ENCODE measurements around the gene SVIL. TPM values are rescaled to one million over a fixed set of nuclear protein-coding genes. Genes with fewer than 3 reads are reported as not detected.
"Not testable (repeated sequence)": the region's sequence is repeated elsewhere in the genome, so short reads cannot be mapped to it uniquely, and the experiment has no call there.

SVIL gene
- total RNA-seq, 1 experiment from 2014 or later: 14.5 TPM

- not testable (repeated sequence) for H3K36me3 ChIP-seq (replicated peaks; ENCODE audit: control insufficient read depth, insufficient read depth, low read length); DNase-seq; H3K27me3 ChIP-seq (ENCODE audit: control insufficient read depth, insufficient read depth, low read length); H3K4me3 ChIP-seq (ENCODE audit: insufficient read depth, low read depth, low read length)
Measured at GRCh38 chr10:29574212-29575097, 60.3 kb downstream of the SVIL start.

DNA sequence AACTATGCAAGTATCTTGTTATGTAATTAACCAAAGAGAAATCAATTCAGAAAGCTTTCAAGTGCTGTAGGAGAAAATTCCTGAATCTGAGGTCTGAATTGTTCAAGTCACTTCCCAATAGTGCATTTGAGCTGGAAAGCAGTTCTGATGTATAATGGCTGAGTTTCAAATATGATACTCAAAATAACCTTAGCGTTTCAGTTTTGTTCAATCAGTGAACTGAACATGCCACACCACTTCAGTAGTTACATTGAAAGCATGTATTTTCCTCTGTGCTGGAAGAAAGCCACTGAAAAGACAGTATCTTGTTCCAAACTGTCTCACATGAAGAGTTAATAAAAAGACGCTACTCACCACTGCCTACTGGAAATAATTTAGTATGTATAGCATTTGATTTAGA lies 64.5 kb downstream of the SVIL start:
- not testable (repeated sequence) for H3K36me3 ChIP-seq (replicated peaks; ENCODE audit: control insufficient read depth, insufficient read depth, low read length); H3K27me3 ChIP-seq (ENCODE audit: control insufficient read depth, insufficient read depth, low read length); DNase-seq; H3K4me3 ChIP-seq (ENCODE audit: insufficient read depth, low read depth, low read length)

DNA sequence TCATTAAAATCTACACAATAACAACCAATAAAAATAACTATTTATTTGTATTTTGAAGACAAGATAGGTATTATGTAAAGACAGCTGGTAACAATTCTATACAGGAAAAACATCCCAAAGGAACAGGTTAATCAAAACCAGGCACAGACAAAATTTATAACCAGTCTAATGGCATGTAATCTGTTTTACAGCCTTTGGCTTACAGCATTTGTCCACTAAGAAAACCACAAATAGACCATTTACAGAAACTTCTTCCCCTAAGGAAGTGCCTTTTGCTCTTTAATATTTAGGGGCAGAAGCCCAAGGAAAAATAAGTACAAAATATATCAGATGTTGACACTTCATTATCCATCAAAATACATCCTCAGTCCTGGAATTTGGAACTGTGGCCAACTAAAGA lies 65.0 kb downstream of the SVIL start:
- no peaks in the 10 kb centered on the region for H3K36me3 ChIP-seq (replicated peaks; ENCODE audit: control insufficient read depth, insufficient read depth, low read length)
- H3K27me3 ChIP-seq (ENCODE audit: control insufficient read depth, insufficient read depth, low read length): no peaks in the 10 kb centered on the region
- no peak for DNase-seq
- no peak overlapping the region for H3K4me3 ChIP-seq (ENCODE audit: insufficient read depth, low read depth, low read length)

- no peak overlapping the region for H3K4me3 ChIP-seq (ENCODE audit: insufficient read depth, low read depth, low read length)
- no peak for DNase-seq
- no peaks in the 10 kb centered on the region for H3K36me3 ChIP-seq (replicated peaks; ENCODE audit: control insufficient read depth, insufficient read depth, low read length)
- no peaks in the 10 kb centered on the region for H3K27me3 ChIP-seq (ENCODE audit: control insufficient read depth, insufficient read depth, low read length)
Measured at GRCh38 chr10:29567003-29567402, 67.8 kb downstream of the SVIL start.

GRCh38 chr10:29566209-29566608 lies 68.6 kb downstream of the SVIL start:
- not testable (repeated sequence) for H3K36me3 ChIP-seq (replicated peaks; ENCODE audit: control insufficient read depth, insufficient read depth, low read length); DNase-seq; H3K27me3 ChIP-seq (ENCODE audit: control insufficient read depth, insufficient read depth, low read length); H3K4me3 ChIP-seq (ENCODE audit: insufficient read depth, low read depth, low read length)

GRCh38 chr10:29563420-29564035 lies 71.2 kb downstream of the SVIL start:
- no peak for DNase-seq
- H3K36me3 ChIP-seq (replicated peaks; ENCODE audit: control insufficient read depth, insufficient read depth, low read length): no peaks in the 10 kb centered on the region
- no peak overlapping the region for H3K4me3 ChIP-seq (ENCODE audit: insufficient read depth, low read depth, low read length)
- H3K27me3 ChIP-seq (ENCODE audit: control insufficient read depth, insufficient read depth, low read length): no peaks in the 10 kb centered on the region

DNA sequence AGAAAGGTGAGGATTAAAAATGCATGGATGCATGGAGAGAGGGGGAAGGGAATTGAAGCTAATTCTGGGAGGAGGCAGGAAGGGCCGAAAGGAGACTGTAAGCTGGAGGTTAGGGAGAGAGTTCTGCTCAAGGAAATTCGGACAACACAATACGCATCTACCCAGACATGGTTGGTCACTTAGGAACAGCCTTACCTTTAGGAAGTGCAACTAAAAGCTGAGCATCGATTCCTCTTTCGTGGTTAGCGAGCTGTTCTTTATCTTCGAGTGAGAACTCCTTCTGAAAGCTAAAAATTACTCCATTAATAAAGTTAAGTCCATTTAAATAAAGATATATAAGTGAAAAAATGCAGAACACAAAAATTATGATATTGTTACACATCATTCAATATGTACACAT lies 71.8 kb downstream of the SVIL start:
- not testable (repeated sequence) for H3K27me3 ChIP-seq (ENCODE audit: control insufficient read depth, insufficient read depth, low read length); H3K36me3 ChIP-seq (replicated peaks; ENCODE audit: control insufficient read depth, insufficient read depth, low read length); H3K4me3 ChIP-seq (ENCODE audit: insufficient read depth, low read depth, low read length); DNase-seq

DNA sequence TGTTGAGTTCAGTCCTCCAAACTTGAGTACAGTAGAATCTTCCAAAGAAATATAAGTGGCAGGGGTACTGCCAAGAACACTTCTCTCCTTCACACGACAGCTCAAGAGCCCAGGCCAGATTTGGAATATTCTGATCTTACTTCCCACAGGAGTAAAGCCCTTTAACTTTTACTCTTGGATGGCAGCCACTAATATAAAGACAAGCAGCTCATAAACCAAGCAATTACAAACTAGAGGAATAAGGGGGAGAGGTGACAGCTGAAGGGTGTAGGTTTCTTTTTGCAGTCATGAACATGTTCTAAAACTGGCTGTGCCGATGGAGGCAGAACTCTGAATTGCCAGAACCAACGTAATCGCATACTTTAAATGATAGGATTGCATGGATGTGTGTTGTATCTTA lies 74.8 kb downstream of the SVIL start:
- no peaks in the 10 kb centered on the region for H3K36me3 ChIP-seq (replicated peaks; ENCODE audit: control insufficient read depth, insufficient read depth, low read length)
- no peak overlapping the region for H3K4me3 ChIP-seq (ENCODE audit: insufficient read depth, low read depth, low read length)
- DNase-seq: no peak
- no peaks in the 10 kb centered on the region for H3K27me3 ChIP-seq (ENCODE audit: control insufficient read depth, insufficient read depth, low read length)

DNA sequence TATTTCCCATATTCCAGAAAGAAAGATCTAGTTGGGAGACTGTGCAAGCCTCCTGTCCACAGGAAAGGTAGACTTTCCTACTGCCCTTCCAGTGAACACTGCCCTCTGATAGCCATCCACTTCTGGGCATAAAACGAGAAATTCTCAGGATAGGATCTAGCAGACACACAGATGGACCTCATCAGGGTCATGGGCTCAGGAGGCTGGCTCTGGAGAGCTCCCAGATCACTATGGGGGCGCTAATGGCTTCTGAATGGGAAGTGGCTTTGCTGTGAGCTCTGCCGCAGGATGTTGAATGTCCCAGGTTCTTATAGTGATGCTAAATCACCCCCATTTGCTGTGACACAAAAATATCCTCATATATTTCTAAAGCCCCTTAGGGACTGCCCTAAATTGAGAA lies 77.1 kb downstream of the SVIL start:
- Histone ChIP-seq H3K4me3 (ENCODE audit: insufficient read depth, low read depth, low read length) (no peak overlapping the region), H3K27me3 (ENCODE audit: control insufficient read depth, insufficient read depth, low read length) (no peaks in the 10 kb centered on the region), H3K36me3 (replicated peaks; ENCODE audit: control insufficient read depth, insufficient read depth, low read length) (no peaks in the 10 kb centered on the region)
- DNase-seq: no peak

DNA sequence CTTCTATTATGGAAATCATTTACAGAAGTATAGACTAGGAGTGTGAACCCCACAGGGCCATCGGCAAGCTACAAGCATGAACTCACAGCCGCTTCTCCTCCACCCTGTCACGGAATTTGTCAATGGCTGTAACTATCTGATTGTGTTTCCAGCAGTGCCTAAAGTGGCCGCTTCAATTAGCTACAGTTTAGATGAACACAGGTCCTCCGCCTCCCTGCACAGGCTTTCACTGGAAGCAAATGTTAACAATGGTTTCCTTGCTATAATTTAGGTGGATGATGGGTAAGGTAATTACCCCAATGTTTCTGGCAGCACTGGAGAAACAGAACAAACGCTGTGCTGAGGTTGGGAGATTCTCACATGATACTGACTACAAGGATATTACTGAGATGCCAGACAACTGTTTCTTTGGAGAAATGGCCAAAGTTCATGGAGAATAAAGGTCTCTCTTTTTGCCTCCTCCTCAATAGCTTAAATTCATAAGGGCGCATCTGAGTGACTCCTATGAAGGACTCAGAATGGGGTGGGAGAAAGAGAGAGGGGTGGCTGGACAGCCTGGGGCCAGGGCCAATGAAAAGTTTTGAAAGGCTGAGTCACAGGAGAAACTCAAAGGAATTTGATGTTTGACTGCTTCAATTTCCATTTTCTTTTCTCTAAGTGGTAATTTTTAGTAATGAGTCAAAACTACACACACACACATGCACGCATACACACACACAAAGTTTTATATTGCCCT lies 78.9 kb downstream of the SVIL start:
- H3K27me3 ChIP-seq (ENCODE audit: control insufficient read depth, insufficient read depth, low read length): no peaks in the 10 kb centered on the region
- no peak overlapping the region for H3K4me3 ChIP-seq (ENCODE audit: insufficient read depth, low read depth, low read length)
- no peaks in the 10 kb centered on the region for H3K36me3 ChIP-seq (replicated peaks; ENCODE audit: control insufficient read depth, insufficient read depth, low read length)
- DNase-seq: no peak

DNA sequence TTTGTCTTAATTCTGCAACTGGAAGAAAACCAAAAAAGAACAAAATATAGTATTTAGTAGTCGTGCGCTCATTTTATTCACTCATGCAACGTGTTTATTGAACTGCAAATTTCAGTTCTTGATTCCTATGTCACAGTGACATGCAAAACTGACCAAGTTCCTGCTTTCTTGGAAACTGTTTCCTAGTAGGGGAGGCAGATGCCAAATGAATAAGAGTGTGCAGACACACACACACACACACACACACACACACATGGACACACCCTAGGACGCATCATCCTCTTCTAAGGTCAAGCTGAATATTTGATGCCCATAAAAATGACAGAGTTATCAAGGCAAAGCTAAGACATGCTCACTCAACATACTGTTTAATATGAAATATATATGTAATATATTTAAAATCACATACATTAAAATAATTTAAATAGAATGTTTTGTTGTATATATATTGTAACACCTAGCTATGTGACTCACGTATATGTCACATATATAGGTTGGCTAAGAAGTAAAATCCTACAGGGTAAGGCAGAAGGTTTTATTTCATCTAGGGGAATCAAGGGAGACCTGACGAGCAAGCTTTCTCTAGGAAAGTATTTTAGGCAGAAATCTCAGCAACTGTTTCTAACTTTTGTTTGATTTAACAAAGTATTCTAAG lies 79.6 kb downstream of the SVIL start:
- no peaks in the 10 kb centered on the region for H3K27me3 ChIP-seq (ENCODE audit: control insufficient read depth, insufficient read depth, low read length)
- no peak for DNase-seq
- H3K36me3 ChIP-seq (replicated peaks; ENCODE audit: control insufficient read depth, insufficient read depth, low read length): no peaks in the 10 kb centered on the region; the same call in 1 of the 2 replicates
- H3K4me3 ChIP-seq (ENCODE audit: insufficient read depth, low read depth, low read length): no peak overlapping the region

DNA sequence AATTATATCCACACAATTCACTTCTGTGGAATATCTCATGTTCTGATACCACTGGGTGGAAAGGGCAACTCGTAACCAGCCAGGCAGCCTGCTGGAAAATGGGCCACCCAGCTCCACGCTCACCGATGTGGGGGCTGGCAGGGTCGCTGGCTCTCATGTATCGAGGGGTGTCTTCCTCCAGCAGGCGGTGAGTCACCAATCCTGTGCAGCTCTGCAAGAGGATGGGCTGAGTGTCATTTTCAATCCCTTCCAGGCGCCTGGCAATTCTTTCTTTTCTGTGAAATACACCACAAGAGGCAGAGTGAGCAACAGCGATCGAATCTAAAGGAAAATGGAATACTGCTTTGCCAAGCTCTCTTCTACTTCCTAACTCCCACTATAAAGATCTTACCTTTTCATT lies 80.1 kb downstream of the SVIL start:
- Histone ChIP-seq H3K36me3 (replicated peaks; ENCODE audit: control insufficient read depth, insufficient read depth, low read length) (no peaks in the 10 kb centered on the region; the same call in 1 of the 2 replicates), H3K27me3 (ENCODE audit: control insufficient read depth, insufficient read depth, low read length) (no peaks in the 10 kb centered on the region), H3K4me3 (ENCODE audit: insufficient read depth, low read depth, low read length) (no peak overlapping the region)
- DNase-seq: no peak

- Histone ChIP-seq H3K27me3 (ENCODE audit: control insufficient read depth, insufficient read depth, low read length) (no peaks in the 10 kb centered on the region), H3K4me3 (ENCODE audit: insufficient read depth, low read depth, low read length) (no peak overlapping the region), H3K36me3 (replicated peaks; ENCODE audit: control insufficient read depth, insufficient read depth, low read length) (no peaks in the 10 kb centered on the region; the same call in 1 of the 2 replicates)
- peak; percentile 36 for DNase-seq
Measured at GRCh38 chr10:29553544-29554250, 81.1 kb downstream of the SVIL start.

DNA sequence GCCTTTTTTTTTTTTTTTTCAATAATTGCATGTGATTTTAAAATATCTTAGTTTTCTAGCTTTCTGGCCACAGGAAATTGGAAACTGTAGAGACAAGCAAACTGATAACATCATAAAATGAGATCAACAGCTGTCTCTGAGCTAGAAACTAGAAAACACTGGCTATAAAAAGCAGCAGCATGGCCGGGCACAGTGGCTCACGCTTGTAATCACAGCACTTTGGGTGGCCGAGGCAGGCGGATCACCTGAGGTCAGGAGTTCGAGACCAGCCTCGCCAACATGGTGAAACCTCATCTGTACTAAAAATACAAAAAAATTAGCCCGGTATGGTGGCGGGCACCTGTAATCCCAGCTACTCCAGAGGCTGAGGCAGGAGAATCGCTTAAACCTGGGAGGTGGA lies 81.7 kb downstream of the SVIL start:
- not testable (repeated sequence) for H3K27me3 ChIP-seq (ENCODE audit: control insufficient read depth, insufficient read depth, low read length); DNase-seq; H3K36me3 ChIP-seq (replicated peaks; ENCODE audit: control insufficient read depth, insufficient read depth, low read length)

More for the DNA sequence above, 81.7 kb downstream of the SVIL start:
- H3K4me3 ChIP-seq (ENCODE audit: insufficient read depth, low read depth, low read length): not testable (repeated sequence)

Data from H7 (cell line).